Stimulated activated naive CD8-positive, alpha-beta T cell treated with anti-CD3 and anti-CD28 coated beads, Interleukin-15, Interleukin-2, amounts not matched to agents 100 U/mL and 50 U/mL, for 24 hours (primary cell): ENCODE measurements around the gene TFEB.

Experiments
- ATAC-seq: fragments of 150-1000 bp; cut with Tn5 transposase; one replicate; pipeline ENCODE4 v1.10.0; 2021
- DNase-seq: peaks from one replicate; pipeline ENCODE4 v3.0.0; 2021

Gene TFEB

DNA sequence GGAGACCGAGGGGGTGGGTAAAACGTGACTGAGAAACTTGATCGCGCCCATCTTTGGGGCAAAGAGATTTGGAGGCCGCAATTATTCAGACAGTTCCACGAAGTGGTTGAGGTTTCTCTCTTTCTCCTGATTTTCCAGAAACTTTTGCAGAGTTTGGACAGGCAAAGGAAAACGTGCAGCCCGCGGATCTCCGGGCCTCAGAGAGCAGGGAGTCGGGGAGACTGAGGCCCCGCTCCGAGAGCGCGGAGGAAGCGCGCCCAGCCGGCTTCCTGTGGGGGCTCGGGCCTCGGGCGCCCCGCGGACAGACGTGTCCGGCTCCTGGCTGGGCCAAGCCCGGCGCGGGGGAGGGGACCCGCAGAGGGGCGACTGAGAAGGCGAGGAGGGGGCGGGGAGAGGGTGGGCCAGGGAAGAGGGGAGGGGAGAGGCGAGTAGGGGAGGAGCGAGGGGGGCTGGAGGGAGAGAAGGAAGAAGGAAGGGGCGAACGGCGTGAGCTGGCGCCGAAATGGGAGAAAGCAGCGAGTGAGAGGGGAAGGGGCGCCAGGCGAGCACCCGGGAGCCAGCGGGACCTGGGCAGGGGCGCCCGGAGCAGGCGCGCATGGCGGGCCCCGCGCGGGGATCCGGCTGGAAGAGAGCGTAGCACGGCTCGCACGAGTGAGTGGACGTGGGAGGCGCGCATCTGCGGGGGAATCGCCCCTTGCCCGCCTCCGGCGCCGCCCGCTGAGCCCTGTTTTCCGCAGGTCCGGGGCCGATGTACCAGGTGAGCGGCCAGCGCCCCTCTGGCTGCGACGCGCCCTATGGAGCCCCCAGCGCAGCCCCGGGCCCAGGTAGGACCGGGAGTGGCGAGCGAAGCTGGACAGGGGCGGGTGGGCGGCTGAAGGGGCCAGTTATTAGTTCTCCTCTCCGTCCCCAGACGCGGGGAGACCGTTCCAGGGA, 97.1 kb downstream of the TFEB start, which contains the start of gene MDFI:
Gene MDFI, plus strand, starts transcription at position 467 of the 933 bp plus-strand sequence. Its CDS starts 282 bp downstream, at position 749.
- DNase-seq (no peak), ATAC-seq (no peak)

DNA sequence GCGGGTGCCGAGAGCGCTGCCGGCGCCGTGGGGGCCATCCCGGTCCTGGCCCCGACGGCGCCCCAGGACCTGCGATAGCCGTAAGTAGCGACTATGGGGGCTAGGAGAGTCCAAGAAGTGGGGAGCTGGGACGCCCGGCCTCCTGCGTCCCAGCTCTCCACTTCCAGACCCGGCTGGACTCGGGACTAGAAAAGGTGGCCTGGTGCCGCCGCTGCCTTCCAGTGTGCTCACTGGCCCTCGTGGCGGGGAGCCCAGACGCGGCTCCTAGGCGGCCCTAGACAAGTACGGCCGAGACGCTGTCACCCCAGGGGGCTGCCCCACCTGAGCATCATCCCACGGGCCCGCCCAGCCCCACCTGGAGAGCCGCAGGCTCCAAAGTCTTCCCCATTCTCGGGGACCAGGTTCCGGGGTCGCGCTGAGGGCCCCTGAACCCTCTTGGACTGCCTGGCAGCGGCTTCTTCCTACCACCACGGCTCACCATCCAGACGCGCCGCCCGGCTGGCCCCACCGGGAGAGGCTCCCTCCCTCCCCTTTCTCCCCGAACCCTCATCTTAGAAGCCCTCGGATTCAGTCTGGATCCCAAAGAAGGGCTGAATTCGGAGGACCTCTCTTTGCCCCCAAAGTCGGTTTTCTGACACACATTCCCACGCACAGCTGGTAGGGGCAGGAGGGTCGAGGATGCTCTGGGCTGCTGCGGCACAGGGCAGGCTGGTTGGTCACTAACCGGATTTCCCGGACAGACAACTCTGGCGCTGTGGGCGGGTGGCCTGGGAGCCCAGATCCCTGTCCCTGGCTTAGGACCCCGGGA, 98.0 kb downstream of the TFEB start:
- DNase-seq, result no peak
- ATAC-seq, result no peak

DNA sequence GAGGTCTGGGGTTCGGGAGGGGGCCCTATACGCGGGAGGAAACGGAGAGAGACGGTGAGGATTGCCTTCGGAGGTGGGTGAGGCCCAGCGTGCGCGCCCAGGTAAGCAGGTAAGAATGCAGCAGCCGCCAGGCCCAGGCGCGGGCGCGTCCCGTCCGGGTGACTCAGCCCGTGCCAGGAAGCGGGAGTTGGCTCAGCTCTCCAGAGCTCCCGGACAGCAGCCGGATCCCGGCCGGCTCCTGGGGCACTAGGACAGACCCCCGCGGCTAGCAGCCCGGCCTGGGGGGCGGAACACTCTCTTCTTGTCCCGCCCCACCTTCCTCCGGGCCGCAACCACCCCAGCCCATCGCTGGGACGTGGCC, 98.6 kb downstream of the TFEB start:
- ATAC-seq (no peak), DNase-seq (no peak)

DNA sequence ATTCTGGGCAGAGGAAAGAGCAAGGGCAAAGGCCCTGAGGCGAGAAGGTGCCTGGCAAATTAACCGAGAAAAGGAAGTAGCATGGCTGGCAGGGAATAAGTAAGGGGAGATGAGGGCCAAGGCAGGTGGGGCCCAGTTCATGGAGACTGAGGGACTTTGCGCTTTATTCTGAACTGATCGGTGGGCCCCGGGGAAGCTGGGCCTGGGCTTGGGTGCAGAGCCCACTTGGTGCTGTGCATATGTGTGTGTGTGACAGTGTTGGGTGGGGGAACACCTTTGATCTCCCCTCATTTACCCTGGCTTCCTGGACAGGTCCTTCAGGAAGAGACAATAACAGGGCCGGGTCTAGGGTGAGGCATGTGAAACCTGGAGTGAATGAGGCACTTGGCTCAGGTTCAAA, 100.0 kb downstream of the TFEB start:
- ATAC-seq, result no peak
- DNase-seq, result no peak

DNA sequence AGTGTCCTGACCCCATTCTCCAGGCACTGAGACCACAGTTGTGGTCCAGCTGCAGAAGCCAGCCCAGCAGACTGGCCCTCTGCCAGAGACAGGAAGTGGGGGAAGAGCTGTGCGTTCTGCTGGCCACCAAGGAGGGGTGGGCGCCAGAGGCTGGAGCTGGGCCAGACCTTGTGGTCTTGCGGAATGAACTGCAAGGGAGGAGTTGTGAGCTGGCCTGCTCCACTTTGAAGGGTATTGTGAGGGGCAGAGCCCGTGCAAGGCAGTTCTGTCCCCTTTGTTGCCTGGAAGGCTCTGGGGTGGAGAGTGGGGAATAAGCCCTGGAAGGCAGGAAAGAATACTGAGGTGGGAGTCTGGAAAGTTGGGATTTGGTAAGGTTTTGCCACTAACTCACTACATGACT, 100.8 kb downstream of the TFEB start:
- ATAC-seq (no peak), DNase-seq (no peak)
